DND-41 (cell line): ENCODE measurements around the gene STAMBPL1.

Source experiments
- ATAC-seq: fragments of 200-7000 bp; cut with Tn5 transposase; 3 replicates; pipeline ENCODE4 v1.9.1; 2021; ENCODE audit warnings: low read depth; ENCODE audit not compliant: insufficient read depth
- DNase-seq: peaks from one replicate; pipeline ENCODE4 v3.0.0-alpha.2; 2020
- H2AFZ ChIP-seq: 2 replicates; pipeline ENCODE4 v1.6.0; 2012; ENCODE audit warnings: low read depth, low read length
- H3K27ac ChIP-seq: 2 replicates; pipeline ENCODE4 v1.5.1; 2012; ENCODE audit warnings: low read length, inconsistent platforms
- H3K27me3 ChIP-seq: fragments of 200-600 bp; sonication (generic); 2 replicates; pipeline ENCODE4 v1.6.0; 2012; ENCODE audit warnings: low read length, mild to moderate bottlenecking, inconsistent platforms; ENCODE audit not compliant: insufficient read depth, poor library complexity
- H3K36me3 ChIP-seq: 2 replicates; pipeline ENCODE4 v1.5.1; 2012; ENCODE audit warnings: low read length, inconsistent platforms; ENCODE audit not compliant: insufficient read depth
- H3K4me1 ChIP-seq: 2 replicates; pipeline ENCODE4 v1.5.1; 2012; ENCODE audit warnings: mild to moderate bottlenecking, low read length; ENCODE audit not compliant: insufficient read depth
- H3K4me2 ChIP-seq: 2 replicates; pipeline ENCODE4 v1.6.0; 2012; ENCODE audit warnings: mild to moderate bottlenecking, moderate library complexity, low read length, inconsistent platforms; ENCODE audit not compliant: insufficient read depth
- H3K4me3 ChIP-seq, 2 experiments: fragments of 200-600 bp in 1 of 2; shearing (Covaris generic) in 1 of 2; 2 replicates each; pipeline ENCODE4 v1.5.1; 2012 to 2016; ENCODE audit warnings: inconsistent platforms in 2 of 2, low read length in 2 of 2, mild to moderate bottlenecking in 2 of 2, low read depth in 1 of 2, moderate library complexity in 1 of 2
- H3K79me2 ChIP-seq: 2 replicates; pipeline ENCODE4 v1.6.0; 2012; ENCODE audit warnings: low read length, inconsistent platforms; ENCODE audit not compliant: insufficient read depth
- H3K9ac ChIP-seq: 2 replicates; pipeline ENCODE4 v1.6.0; 2012; ENCODE audit warnings: low read depth, mild to moderate bottlenecking, inconsistent platforms, low read length, moderate library complexity
- H3K9me3 ChIP-seq: 2 replicates; pipeline ENCODE4 v1.5.1; 2012; ENCODE audit warnings: low read length, moderate library complexity, mild to moderate bottlenecking, inconsistent platforms; ENCODE audit not compliant: insufficient read depth, severe bottlenecking
- H4K20me1 ChIP-seq: 2 replicates; pipeline ENCODE4 v1.6.0; 2012; ENCODE audit warnings: low read length; ENCODE audit not compliant: insufficient read depth
- CTCF ChIP-seq: IDR thresholded peaks from 2 replicates; pipeline ENCODE4 v1.5.1; 2012; ENCODE audit warnings: borderline replicate concordance, low read length, moderate library complexity, mild to moderate bottlenecking; ENCODE audit not compliant: poor library complexity, severe bottlenecking; ENCODE audit errors: extremely low read depth
- EZH2 ChIP-seq: IDR thresholded peaks from 3 replicates; pipeline ENCODE4 v1.6.1; 2012; ENCODE audit warnings: borderline replicate concordance, low read depth, mild to moderate bottlenecking, moderate library complexity, low read length, inconsistent platforms; ENCODE audit not compliant: severe bottlenecking

Gene STAMBPL1

GRCh38 chr10:88843171-88843570 lies 36.9 kb upstream of the STAMBPL1 start:
- Histone ChIP-seq H3K27me3 (peaks cover 3% of the 10 kb centered on the region), H3K36me3 (no peaks in the 10 kb centered on the region), H3K4me1 (no peaks in the 10 kb centered on the region), H3K4me3 (no peak overlapping the region), H3K27ac (no peak overlapping the region), H3K79me2 (no peaks in the 10 kb centered on the region), H3K4me2 (no peak overlapping the region), H3K9ac (no peak overlapping the region), H4K20me1 (no peaks in the 10 kb centered on the region), H3K9me3 (no peaks in the 10 kb centered on the region), H2AFZ (no peak overlapping the region)
- DNase-seq (no peak), ATAC-seq (no peak)
- no peak for TF ChIP-seq EZH2
- no peak for TF ChIP-seq CTCF

- Histone ChIP-seq H3K9me3 (no peaks in the 10 kb centered on the region), H4K20me1 (no peaks in the 10 kb centered on the region), H3K4me2 (no peak overlapping the region), H2AFZ (no peak overlapping the region), H3K4me1 (no peaks in the 10 kb centered on the region), H3K9ac (no peak overlapping the region), H3K27ac (no peak overlapping the region), H3K79me2 (no peaks in the 10 kb centered on the region), H3K4me3 (no peak overlapping the region), H3K27me3 (peaks cover 3% of the 10 kb centered on the region), H3K36me3 (no peaks in the 10 kb centered on the region)
- ATAC-seq (no peak), DNase-seq (no peak)
- TF ChIP-seq EZH2: no peak
- no peak for TF ChIP-seq CTCF
Measured at GRCh38 chr10:88848499-88848898, 31.5 kb upstream of the STAMBPL1 start.

GRCh38 chr10:88849234-88849633 lies 30.8 kb upstream of the STAMBPL1 start:
- no peaks in the 10 kb centered on the region for H3K79me2 ChIP-seq
- H4K20me1 ChIP-seq: no peaks in the 10 kb centered on the region
- ATAC-seq (no peak), DNase-seq (no peak)
- H3K27ac ChIP-seq: no peak overlapping the region
- H3K4me3 ChIP-seq: no peak overlapping the region
- no peaks in the 10 kb centered on the region for H3K9me3 ChIP-seq
- H3K9ac ChIP-seq: no peak overlapping the region
- no peak overlapping the region for H2AFZ ChIP-seq
- peaks cover under 1% of the 10 kb centered on the region for H3K27me3 ChIP-seq
- TF ChIP-seq EZH2: no peak
- no peak for TF ChIP-seq CTCF
- no peaks in the 10 kb centered on the region for H3K36me3 ChIP-seq
- no peak overlapping the region for H3K4me2 ChIP-seq
- no peaks in the 10 kb centered on the region for H3K4me1 ChIP-seq

- Histone ChIP-seq H3K4me3 (no peak overlapping the region), H4K20me1 (no peaks in the 10 kb centered on the region), H2AFZ (no peak overlapping the region), H3K4me2 (no peak overlapping the region), H3K9ac (no peak overlapping the region), H3K36me3 (no peaks in the 10 kb centered on the region), H3K27ac (no peak overlapping the region), H3K4me1 (no peaks in the 10 kb centered on the region), H3K9me3 (no peaks in the 10 kb centered on the region), H3K27me3 (no peaks in the 10 kb centered on the region), H3K79me2 (no peaks in the 10 kb centered on the region)
- DNase-seq (no peak), ATAC-seq (no peak)
- TF ChIP-seq CTCF (no peak), EZH2 (no peak)
Measured at GRCh38 chr10:88850712-88851111, 29.3 kb upstream of the STAMBPL1 start.
